Endothelial cell of umbilical vein (primary cell): ENCODE measurements around the gene PRPSAP1. TPM values are rescaled to one million over a fixed set of nuclear protein-coding genes. Genes with fewer than 3 reads are reported as not detected.
A peak's percentile ranks its signal among the peaks of the same experiment; 100 is the strongest.

ENCODE experiments used
- BruUV-seq: library from RNA; stranded (reverse); fragments of 400-500 nt; replicated peaks from 2 replicates; lab custom pipeline; 2021; lab: Mats Ljungman, UMichigan
- CTCF ChIA-PET: fragments of 300-600, 350-600 bp; sonication (Branson Sonifier 250); formaldehyde crosslinking; loops from one replicate; lab custom pipeline; 2021; ENCODE audit warnings: antibody characterized with exemption, inconsistent platforms; lab: Charles Lee
- POLR2A ChIA-PET: fragments of 300-600, 350-600 bp; sonication (Branson Sonifier 250); formaldehyde crosslinking; loops from one replicate; lab custom pipeline; 2021; ENCODE audit warnings: antibody characterized with exemption, inconsistent platforms; lab: Charles Lee
- DNase-seq: peaks from one replicate; pipeline ENCODE4 v3.0.0-alpha.2; 2011; ENCODE audit warnings: low read depth, low spot score
- FAIRE-seq: peaks from 2 replicates; lab custom pipeline; 2011; peaks lifted over from hg19 to GRCh38; lab: Jason Lieb, UNC
- H2AFZ ChIP-seq: 2 replicates; pipeline ENCODE4 v1.6.0; 2012; ENCODE audit warnings: low read depth, low read length, control low read depth, inconsistent platforms
- H3K27ac ChIP-seq: 2 replicates; pipeline ENCODE4 v1.5.1; 2011; ENCODE audit warnings: low read depth, mild to moderate bottlenecking, control low read depth, low read length, moderate library complexity; ENCODE audit not compliant: insufficient read depth
- H3K27me3 ChIP-seq, 2 experiments: 2 replicates each; pipeline versions ENCODE4 v1.6.0 to v1.6.1; 2011; ENCODE audit warnings: low read length in 2 of 2, mixed read lengths in 1 of 2; ENCODE audit not compliant: control insufficient read depth in 2 of 2, insufficient read depth in 2 of 2
- H3K36me3 ChIP-seq, 2 experiments: 2 replicates in 1 of 2; 3 replicates in 1 of 2; pipeline ENCODE4 v1.5.1; 2011; ENCODE audit warnings: low read length in 2 of 2, mild to moderate bottlenecking in 1 of 2, moderate library complexity in 1 of 2; ENCODE audit not compliant: control insufficient read depth in 2 of 2, insufficient read depth in 2 of 2; ENCODE audit errors: extremely low read depth in 1 of 2
- H3K4me1 ChIP-seq: 3 replicates; pipeline ENCODE4 v1.5.1; 2011; ENCODE audit warnings: mild to moderate bottlenecking, low read length; ENCODE audit not compliant: control insufficient read depth, insufficient read depth; ENCODE audit errors: extremely low read depth
- H3K4me2 ChIP-seq: 2 replicates; pipeline ENCODE4 v1.6.1; 2011; ENCODE audit warnings: low read length, control low read depth, mixed read lengths; ENCODE audit not compliant: insufficient read depth
- H3K4me3 ChIP-seq, 3 experiments: fragments of 200-600 bp in 1 of 3; sonication (generic), shearing (Covaris generic) in 1 of 3; replicated peaks in 1 of 3; 2 replicates each; pipeline ENCODE4 v1.5.1; 2011 to 2016; ENCODE audit warnings: control low read depth in 3 of 3, low read length in 3 of 3, mild to moderate bottlenecking in 2 of 3, inconsistent platforms in 1 of 3, low read depth in 1 of 3, moderate library complexity in 1 of 3; ENCODE audit not compliant: insufficient read depth in 1 of 3
- H3K79me2 ChIP-seq: 2 replicates; pipeline ENCODE4 v1.6.0; 2012; ENCODE audit warnings: low read length, inconsistent platforms; ENCODE audit not compliant: control insufficient read depth, insufficient read depth
- H3K9ac ChIP-seq: replicated peaks from 2 replicates; pipeline ENCODE3; 2011; ENCODE audit warnings: low read length, control low read depth; ENCODE audit not compliant: insufficient read depth; ENCODE audit errors: extremely low read depth
- H3K9me1 ChIP-seq: replicated peaks from 3 replicates; pipeline ENCODE4 v1.6.0; 2011; ENCODE audit warnings: mild to moderate bottlenecking, low read length; ENCODE audit not compliant: control insufficient read depth, insufficient read depth; ENCODE audit errors: extremely low read depth
- H3K9me3 ChIP-seq: replicated peaks from 2 replicates; pipeline ENCODE4 v1.5.1; 2012; ENCODE audit warnings: low read length, inconsistent platforms; ENCODE audit not compliant: control insufficient read depth, insufficient read depth
- H4K20me1 ChIP-seq: replicated peaks from 2 replicates; pipeline ENCODE3; 2011; ENCODE audit warnings: mild to moderate bottlenecking, low read length; ENCODE audit not compliant: control insufficient read depth, insufficient read depth; ENCODE audit errors: extremely low read depth
- EZH2 ChIP-seq: IDR thresholded peaks from 2 replicates; pipeline ENCODE4 v1.6.1; 2012; ENCODE audit warnings: borderline replicate concordance, low read depth, mild to moderate bottlenecking, moderate library complexity, low read length, inconsistent platforms; ENCODE audit not compliant: severe bottlenecking
- FOS ChIP-seq: IDR thresholded peaks from 2 replicates; pipeline ENCODE4 v1.6.1; 2011; ENCODE audit warnings: mild to moderate bottlenecking, low read length, moderate library complexity, borderline replicate concordance; ENCODE audit not compliant: insufficient read depth
- GATA2 ChIP-seq: IDR thresholded peaks from 2 replicates; pipeline ENCODE4 v1.7.0; 2011; ENCODE audit warnings: low read depth, mild to moderate bottlenecking, moderate library complexity, mixed read lengths, low read length; ENCODE audit not compliant: insufficient read length, insufficient read depth
- JUN ChIP-seq: IDR thresholded peaks from 2 replicates; pipeline ENCODE4 v1.6.1; 2011; ENCODE audit warnings: borderline replicate concordance, low read depth; ENCODE audit not compliant: insufficient read length, insufficient read depth
- MAX ChIP-seq: IDR thresholded peaks from 2 replicates; pipeline ENCODE4 v1.6.1; 2011; ENCODE audit not compliant: insufficient read depth, insufficient read length
- MYC ChIP-seq: IDR thresholded peaks from one replicate; pipeline ENCODE4 v1.6.1; 2011; ENCODE audit warnings: mild to moderate bottlenecking, low read depth, low read length
- POLR2A ChIP-seq: IDR thresholded peaks from 2 replicates; pipeline ENCODE4 v1.6.1; 2012; ENCODE audit warnings: low read depth, mild to moderate bottlenecking, control low read depth, low read length
- POLR2AphosphoS5 ChIP-seq: IDR thresholded peaks from 2 replicates; pipeline ENCODE4 v1.6.1; 2012; ENCODE audit warnings: low read depth, mild to moderate bottlenecking, control low read depth, low read length, moderate library complexity; ENCODE audit not compliant: insufficient read depth
- dilution Hi-C: fragments of 300-500 bp; cut with MboI; formaldehyde crosslinking; loops from one replicate; pipeline ENCODE4 v1.15.0; 2019; ENCODE audit warnings: low sequenced_read_pairs; ENCODE audit not compliant: extremely low pct_ligation_motif_present
- intact Hi-C: fragments of 100-400 bp; cut with micrococcal nuclease; formaldehyde crosslinking; loops from one replicate; pipeline ENCODE4 v1.10.0; 2022
- polyA plus RNA-seq, 4 experiments: library from polyadenylated mRNA; depleted of rRNA in 3 of 4; stranded (reverse) in 3 of 4; unstranded in 1 of 4; fragments of >200 nt; gene quantifications; 2 replicates each; pipeline versions ENCODE4 v1.2.1 to v1.2.3, GENCODE V29; 2011 to 2012; ENCODE audit warnings: missing spikeins in 1 of 4
- total RNA-seq: library from RNA; stranded (reverse); gene quantifications from 2 replicates; pipeline ENCODE4 v1.2.3, GENCODE V29; 2021
- TF ChIP-seq, protein P1 (sequence below), 2 donors: IDR thresholded peaks; 1 replicate in 1 of 2; 2 replicates in 1 of 2; pipeline ENCODE4 v1.5.1; 2011; ENCODE audit warnings: low read length in 2 of 2, mild to moderate bottlenecking in 2 of 2, moderate library complexity in 2 of 2, control low read depth in 1 of 2, inconsistent platforms in 1 of 2, low read depth in 1 of 2; ENCODE audit not compliant: insufficient read depth in 1 of 2; ENCODE audit errors: extremely low read depth in 1 of 2

PRPSAP1 gene
- total and polyA plus RNA-seq, 2 donors (not counting 3 experiments of a cell fraction or from before 2014, with no cell fraction given) = 90.2 to 123 TPM

GRCh38 chr17:76326306-76326705 lies 27.4 kb downstream of the PRPSAP1 start:
- POLR2A ChIA-PET = no interaction called here
- peak; percentile 64 for DNase-seq
- peaks cover 15 to 16% of the 10 kb centered on the region in 2 experiments for H3K36me3 ChIP-seq
- H3K4me2 ChIP-seq = no peak overlapping the region
- dilution Hi-C loops = no loop called here
- CTCF ChIA-PET = interaction anchor here (1.0 to 2.1 kb wide), 4 partner anchors 9 to 44 kb away, joined by 4 to 10 read pairs (median 4); no protein-coding TSS in a partner anchor
- H3K9me3 ChIP-seq = no peaks in the 10 kb centered on the region
- H3K79me2 ChIP-seq = no peaks in the 10 kb centered on the region
- BruUV-seq = no TSS peak
- H2AFZ ChIP-seq = no peak overlapping the region
- H3K9ac ChIP-seq = no peak overlapping the region
- H4K20me1 ChIP-seq = no peaks in the 10 kb centered on the region
- no peak overlapping the region for H3K27ac ChIP-seq
- intact Hi-C loops = no loop called here
- TF ChIP-seq POLR2A (no peak), POLR2AphosphoS5 (no peak), FOS (no peak), GATA2 (no peak), MYC (no peak), MAX (no peak), JUN (no peak), EZH2 (no peak)
- TF ChIP-seq, protein P1, sequence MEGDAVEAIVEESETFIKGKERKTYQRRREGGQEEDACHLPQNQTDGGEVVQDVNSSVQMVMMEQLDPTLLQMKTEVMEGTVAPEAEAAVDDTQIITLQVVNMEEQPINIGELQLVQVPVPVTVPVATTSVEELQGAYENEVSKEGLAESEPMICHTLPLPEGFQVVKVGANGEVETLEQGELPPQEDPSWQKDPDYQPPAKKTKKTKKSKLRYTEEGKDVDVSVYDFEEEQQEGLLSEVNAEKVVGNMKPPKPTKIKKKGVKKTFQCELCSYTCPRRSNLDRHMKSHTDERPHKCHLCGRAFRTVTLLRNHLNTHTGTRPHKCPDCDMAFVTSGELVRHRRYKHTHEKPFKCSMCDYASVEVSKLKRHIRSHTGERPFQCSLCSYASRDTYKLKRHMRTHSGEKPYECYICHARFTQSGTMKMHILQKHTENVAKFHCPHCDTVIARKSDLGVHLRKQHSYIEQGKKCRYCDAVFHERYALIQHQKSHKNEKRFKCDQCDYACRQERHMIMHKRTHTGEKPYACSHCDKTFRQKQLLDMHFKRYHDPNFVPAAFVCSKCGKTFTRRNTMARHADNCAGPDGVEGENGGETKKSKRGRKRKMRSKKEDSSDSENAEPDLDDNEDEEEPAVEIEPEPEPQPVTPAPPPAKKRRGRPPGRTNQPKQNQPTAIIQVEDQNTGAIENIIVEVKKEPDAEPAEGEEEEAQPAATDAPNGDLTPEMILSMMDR (IDR thresholded peaks at IDR 0.05; ENCODE audit: extremely low read depth in 1 of 2, insufficient read depth in 1 of 2, low read depth in 1 of 2, low read length in 2 of 2) = no peak
- peaks cover 5% of the 10 kb centered on the region for H3K4me1 ChIP-seq
- H3K4me3 ChIP-seq = no peak overlapping the region
- no peaks in the 10 kb centered on the region for H3K27me3 ChIP-seq
- FAIRE-seq = peak; percentile 28
- no peaks in the 10 kb centered on the region for H3K9me1 ChIP-seq
